Loucy (cell line): ENCODE data around the gene CAVIN1.
"Not testable (repeated sequence)": the region's sequence is repeated elsewhere in the genome, so short reads cannot be mapped to it uniquely, and the experiment has no call there.

Source experiments
- CTCF ChIP-seq: fragments of 200-600 bp; sonication (generic); conservative IDR thresholded peaks from 2 replicates; pipeline ENCODE4 v1.5.1; 2014; ENCODE audit warnings: mild to moderate bottlenecking, antibody characterized with exemption, low read length
- EZH2phosphoT487 ChIP-seq: fragments of 200-600 bp; IDR thresholded peaks from 2 replicates; pipeline ENCODE4 v1.6.1; 2018; ENCODE audit warnings: antibody characterized with exemption, mild to moderate bottlenecking, moderate library complexity, borderline replicate concordance

- TF ChIP-seq CTCF, EZH2phosphoT487: not testable (repeated sequence)
These were observed 54.7 kb downstream of the CAVIN1 start for GRCh38 chr17:42368310-42368709.
